ENCODE data around the gene AOC3. TPM values are rescaled to one million over a fixed set of nuclear protein-coding genes. Genes with fewer than 3 reads are reported as not detected.
A peak's percentile ranks its signal among the peaks of the same experiment; 100 is the strongest.

The AOC3 gene
- total and polyA plus RNA-seq, 10 donors, result 7.1 to 32.5 (median 15.8) TPM

DNA sequence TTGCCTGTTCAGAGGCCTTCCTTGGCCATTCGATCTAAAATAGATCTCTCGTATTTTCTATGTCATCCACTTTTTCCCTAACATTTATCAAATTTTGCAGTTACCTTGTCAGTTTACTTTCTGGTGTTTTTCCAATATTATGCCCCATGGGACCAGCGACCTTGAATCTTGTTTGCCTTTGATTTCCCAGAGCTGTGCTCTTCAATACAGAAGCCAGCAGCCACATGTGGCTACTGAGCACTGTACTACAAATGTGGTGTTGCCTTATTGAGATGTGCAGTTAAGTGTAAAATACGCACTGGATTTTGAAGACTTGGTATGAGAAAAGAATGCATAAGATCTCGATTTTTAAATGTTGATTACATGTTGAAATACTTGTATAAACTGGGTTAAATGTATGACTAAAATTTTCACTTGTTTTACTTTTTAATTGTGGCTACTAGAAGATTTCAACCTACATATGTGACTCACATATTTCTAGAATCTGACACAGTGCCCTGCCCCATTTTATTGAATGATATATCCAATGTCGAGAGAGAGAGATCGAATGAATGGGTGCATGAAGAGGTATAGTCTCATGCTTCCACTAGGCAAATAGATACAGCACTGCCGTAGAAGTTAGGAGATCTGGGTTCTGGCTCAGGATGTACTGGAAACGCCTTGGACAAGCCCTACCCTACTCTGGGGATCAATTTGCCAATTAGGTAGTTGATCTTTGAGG lies 18.6 kb upstream of the AOC3 start:
- Histone ChIP-seq H3K36me3 (peaks cover 0 to 29% (median 24%) of the 10 kb centered on the region in 6 donors), H3K4me3 (peak overlapping the region; percentile 74 to 97 (median 92)), H3K9me3 (no peaks in the 10 kb centered on the region), H3K4me1 (peaks cover 4 to 52% (median 34%) of the 10 kb centered on the region in 6 donors), H3K27me3 (replicated peaks in 1 of 7) (no peaks in the 10 kb centered on the region), H3K27ac (peak overlapping the region; percentile 49 to 91 (median 89))
- TF ChIP-seq POLR2A (IDR thresholded peaks at IDR 0.05) (no peak), POLR2AphosphoS5 (IDR thresholded peaks at IDR 0.05) (no peak)
- TF ChIP-seq, protein P1, sequence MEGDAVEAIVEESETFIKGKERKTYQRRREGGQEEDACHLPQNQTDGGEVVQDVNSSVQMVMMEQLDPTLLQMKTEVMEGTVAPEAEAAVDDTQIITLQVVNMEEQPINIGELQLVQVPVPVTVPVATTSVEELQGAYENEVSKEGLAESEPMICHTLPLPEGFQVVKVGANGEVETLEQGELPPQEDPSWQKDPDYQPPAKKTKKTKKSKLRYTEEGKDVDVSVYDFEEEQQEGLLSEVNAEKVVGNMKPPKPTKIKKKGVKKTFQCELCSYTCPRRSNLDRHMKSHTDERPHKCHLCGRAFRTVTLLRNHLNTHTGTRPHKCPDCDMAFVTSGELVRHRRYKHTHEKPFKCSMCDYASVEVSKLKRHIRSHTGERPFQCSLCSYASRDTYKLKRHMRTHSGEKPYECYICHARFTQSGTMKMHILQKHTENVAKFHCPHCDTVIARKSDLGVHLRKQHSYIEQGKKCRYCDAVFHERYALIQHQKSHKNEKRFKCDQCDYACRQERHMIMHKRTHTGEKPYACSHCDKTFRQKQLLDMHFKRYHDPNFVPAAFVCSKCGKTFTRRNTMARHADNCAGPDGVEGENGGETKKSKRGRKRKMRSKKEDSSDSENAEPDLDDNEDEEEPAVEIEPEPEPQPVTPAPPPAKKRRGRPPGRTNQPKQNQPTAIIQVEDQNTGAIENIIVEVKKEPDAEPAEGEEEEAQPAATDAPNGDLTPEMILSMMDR (IDR thresholded peaks at IDR 0.05 in 8 of 11, conservative IDR thresholded peaks at IDR 0.05 in 3 of 11), result no peak
- DNase-seq, result no peak
- intact Hi-C loops (cut with DNase I; ENCODE audit: low total_unique reads), result no loop called here
- WGBS, 5 donors, result 55 to 58% (median 56%) methylated on average over 9 of the region's 9 CpGs

DNA sequence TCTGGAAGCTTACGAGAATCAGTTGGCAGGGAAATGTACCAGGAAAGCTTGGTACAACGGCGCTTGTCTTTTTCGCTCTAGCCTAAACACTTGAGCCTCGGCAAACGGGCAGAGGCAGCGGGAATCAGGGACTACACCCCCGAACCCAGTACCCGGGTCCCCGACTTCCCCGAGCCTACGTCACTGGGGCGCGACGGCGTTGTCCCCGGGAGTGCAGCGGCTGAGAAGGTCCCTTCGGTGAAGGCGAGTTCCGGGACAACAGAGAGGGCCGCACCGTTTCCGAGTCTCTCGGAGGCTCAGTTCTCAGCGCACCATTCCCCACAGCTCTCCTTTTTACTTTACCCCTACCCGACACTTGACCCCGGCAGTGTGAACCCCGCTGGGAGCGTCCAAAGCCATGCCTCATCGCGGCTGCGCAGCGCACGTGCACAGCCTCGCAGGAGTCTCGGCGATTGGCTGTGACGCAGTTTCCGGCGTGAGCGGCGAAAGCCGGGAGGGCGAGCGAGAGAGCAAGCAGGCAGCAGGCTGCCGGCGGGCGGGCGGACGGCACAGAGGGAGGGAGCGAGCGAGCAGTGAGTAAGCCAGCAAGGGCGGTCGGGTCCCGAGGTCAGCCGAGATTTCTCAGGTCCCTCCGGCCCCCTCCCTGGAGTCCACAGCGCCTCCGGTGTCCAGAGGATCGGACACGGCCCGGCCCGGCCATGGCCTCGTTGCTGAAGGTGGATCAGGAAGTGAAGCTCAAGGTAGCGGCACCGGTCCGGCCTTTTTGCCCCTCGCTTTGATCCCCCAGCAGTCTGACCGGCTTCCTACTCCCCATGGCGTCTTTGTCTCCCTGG lies 17.8 kb upstream of the AOC3 start, which contains the start of gene PSME3:
Gene PSME3 (plus strand): TSS at position 464 of the 833 bp plus-strand sequence. CDS start 235 bp downstream, at position 699.
- DNase-seq, result peak; percentile 99
- TF ChIP-seq, protein P1 (IDR thresholded peaks at IDR 0.05 in 8 of 11, conservative IDR thresholded peaks at IDR 0.05 in 3 of 11), result peak in 4 of 11 experiments; percentile 21 to 26 (median 24)
- TF ChIP-seq POLR2A (IDR thresholded peaks at IDR 0.05), result peak in 2 of 3 donors; percentile 45 to 83
- peak; percentile 99 for TF ChIP-seq POLR2AphosphoS5 (IDR thresholded peaks at IDR 0.05)
- no peaks in the 10 kb centered on the region for H3K9me3 ChIP-seq
- H3K4me3 ChIP-seq, result peak within 1 kb of the TSS; percentile 74 to 97 (median 92)
- peaks cover 4 to 53% (median 34%) of the 10 kb centered on the region in 6 donors for H3K4me1 ChIP-seq
- peak within 1 kb of the TSS; percentile 49 to 91 (median 89) for H3K27ac ChIP-seq
- H3K36me3 ChIP-seq, result peaks cover 0 to 37% (median 32%) of the 10 kb centered on the region in 6 donors
- intact Hi-C loops (cut with DNase I; ENCODE audit: low total_unique reads), result no loop called here
- 0 to 2% (median 0%) methylated on average over 44 to 71 of the region's 71 CpGs for WGBS, 5 donors
- H3K27me3 ChIP-seq (replicated peaks in 1 of 7), result no peaks in the 10 kb centered on the region

DNA sequence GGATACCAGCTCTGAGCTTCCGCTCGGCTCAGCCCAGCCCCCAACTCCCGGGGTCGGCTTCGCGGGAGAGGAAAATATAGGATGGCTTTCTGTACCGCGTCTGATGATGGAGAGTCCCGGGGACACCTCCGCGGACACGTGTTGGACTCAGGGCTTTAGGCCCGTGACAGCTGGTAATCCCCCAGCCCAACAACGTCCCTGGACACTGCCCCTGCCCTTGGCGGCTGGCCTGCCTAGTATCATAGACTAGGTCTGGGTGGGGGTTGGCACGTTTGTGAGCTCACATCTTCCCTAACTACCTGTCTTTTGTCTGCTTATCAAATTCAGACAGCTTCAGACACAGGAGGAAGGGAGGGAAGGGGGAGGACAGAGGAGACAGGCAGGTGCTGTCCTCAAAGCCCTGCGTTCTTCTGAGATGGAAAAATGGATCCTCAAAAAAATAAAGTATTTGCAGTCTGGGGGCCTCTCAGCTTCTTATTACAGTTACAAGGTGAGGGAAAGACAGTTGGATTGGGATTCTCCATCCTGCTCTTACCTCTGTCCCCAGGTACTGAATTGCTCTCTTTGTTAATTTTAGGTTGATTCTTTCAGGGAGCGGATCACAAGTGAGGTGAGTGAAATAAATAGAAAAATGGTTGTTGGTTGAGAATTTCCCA lies 17.1 kb upstream of the AOC3 start:
- H3K4me1 ChIP-seq, result peaks cover 4 to 53% (median 34%) of the 10 kb centered on the region in 6 donors
- TF ChIP-seq, protein P1 (IDR thresholded peaks at IDR 0.05 in 8 of 11, conservative IDR thresholded peaks at IDR 0.05 in 3 of 11), result no peak
- no peak for TF ChIP-seq POLR2AphosphoS5 (IDR thresholded peaks at IDR 0.05)
- no peak for TF ChIP-seq POLR2A (IDR thresholded peaks at IDR 0.05)
- peak overlapping the region; percentile 74 to 97 (median 92) for H3K4me3 ChIP-seq
- no peaks in the 10 kb centered on the region for H3K27me3 ChIP-seq (replicated peaks in 1 of 7)
- H3K9me3 ChIP-seq, result no peaks in the 10 kb centered on the region
- intact Hi-C loops (cut with DNase I; ENCODE audit: low total_unique reads), result no loop called here
- DNase-seq, result no peak
- H3K36me3 ChIP-seq, result peaks cover 0 to 44% (median 39%) of the 10 kb centered on the region in 6 donors
- peak overlapping the region; percentile 49 to 91 (median 89) for H3K27ac ChIP-seq
- 6 to 8% (median 6%) methylated on average over 17 to 18 of the region's 18 CpGs for WGBS, 5 donors
